Measurements from ENCODE around the gene TAC4. TPM values are rescaled to one million over a fixed set of nuclear protein-coding genes. Genes with fewer than 3 reads are reported as not detected.
A peak's percentile ranks its signal among the peaks of the same experiment; 100 is the strongest.

Gene TAC4
- total and polyA plus RNA-seq, 2 experiments from 2014 or later: not detected

DNA sequence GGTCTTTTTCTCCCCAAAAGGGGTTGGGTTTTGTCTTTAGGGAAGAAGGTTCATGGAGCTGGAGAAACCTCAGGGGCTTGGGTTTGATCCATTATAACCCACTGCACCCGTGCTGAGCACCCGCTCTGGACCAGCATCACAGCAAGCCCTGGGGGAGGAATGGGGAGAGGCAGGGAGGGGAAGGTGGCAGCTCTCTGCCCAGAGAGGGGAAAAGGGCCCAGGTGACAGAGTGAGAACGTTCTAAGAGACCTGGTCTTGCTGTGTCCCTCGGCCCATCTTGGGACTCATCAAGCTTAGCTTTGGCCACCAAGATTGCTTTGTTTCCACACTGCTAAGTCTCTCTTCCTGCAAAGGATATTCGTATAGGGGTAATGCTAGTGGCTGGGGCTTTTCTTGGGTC is 38.2 kb upstream of the TAC4 start:
- H3K27me3 ChIP-seq: peaks cover 11% of the 10 kb centered on the region
- TF ChIP-seq EZH2 (IDR thresholded peaks at IDR 0.05; ENCODE audit: borderline replicate concordance): no peak
- no peak for TF ChIP-seq EZH2phosphoT487 (IDR thresholded peaks at IDR 0.05; ENCODE audit: low read depth, severe bottlenecking, unreplicated experiment)
- TF ChIP-seq, protein P1, sequence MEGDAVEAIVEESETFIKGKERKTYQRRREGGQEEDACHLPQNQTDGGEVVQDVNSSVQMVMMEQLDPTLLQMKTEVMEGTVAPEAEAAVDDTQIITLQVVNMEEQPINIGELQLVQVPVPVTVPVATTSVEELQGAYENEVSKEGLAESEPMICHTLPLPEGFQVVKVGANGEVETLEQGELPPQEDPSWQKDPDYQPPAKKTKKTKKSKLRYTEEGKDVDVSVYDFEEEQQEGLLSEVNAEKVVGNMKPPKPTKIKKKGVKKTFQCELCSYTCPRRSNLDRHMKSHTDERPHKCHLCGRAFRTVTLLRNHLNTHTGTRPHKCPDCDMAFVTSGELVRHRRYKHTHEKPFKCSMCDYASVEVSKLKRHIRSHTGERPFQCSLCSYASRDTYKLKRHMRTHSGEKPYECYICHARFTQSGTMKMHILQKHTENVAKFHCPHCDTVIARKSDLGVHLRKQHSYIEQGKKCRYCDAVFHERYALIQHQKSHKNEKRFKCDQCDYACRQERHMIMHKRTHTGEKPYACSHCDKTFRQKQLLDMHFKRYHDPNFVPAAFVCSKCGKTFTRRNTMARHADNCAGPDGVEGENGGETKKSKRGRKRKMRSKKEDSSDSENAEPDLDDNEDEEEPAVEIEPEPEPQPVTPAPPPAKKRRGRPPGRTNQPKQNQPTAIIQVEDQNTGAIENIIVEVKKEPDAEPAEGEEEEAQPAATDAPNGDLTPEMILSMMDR (IDR thresholded peaks at IDR 0.05; ENCODE audit: poor library complexity): no peak
- WGBS (ENCODE audit: low lambda C conversion rate, missing lambda C conversion rate): 72% methylated on average over 5 of the region's 5 CpGs

DNA sequence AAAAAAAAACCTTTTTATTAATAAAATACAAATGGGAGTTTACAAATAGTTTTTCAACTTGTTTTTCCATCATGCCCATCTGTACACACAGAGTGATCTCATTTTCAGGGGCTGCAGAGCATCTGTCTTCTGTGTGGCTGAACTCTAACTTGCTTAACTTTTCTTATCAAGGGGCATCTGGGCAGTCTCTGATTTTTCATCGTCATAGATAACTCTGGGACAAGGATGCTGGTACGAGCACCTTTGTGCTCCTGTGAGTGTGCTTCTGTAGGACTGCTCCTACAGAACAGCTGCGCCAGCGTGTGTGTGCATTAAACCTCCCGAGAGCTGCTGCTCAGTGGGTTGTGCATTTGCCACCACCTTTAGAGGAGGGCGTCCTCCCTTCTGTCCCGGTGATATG is 34.6 kb upstream of the TAC4 start:
- H3K4me2 ChIP-seq: no peak overlapping the region
- no peaks in the 10 kb centered on the region for H3K9me3 ChIP-seq (ENCODE audit: low read depth)
- H4K20me1 ChIP-seq (ENCODE audit: insufficient read depth, poor library complexity, severe bottlenecking): no peaks in the 10 kb centered on the region
- H3K79me2 ChIP-seq: no peaks in the 10 kb centered on the region
- H3K9me2 ChIP-seq (replicated peaks; ENCODE audit: insufficient read depth): no peaks in the 10 kb centered on the region
- peaks cover 29% of the 10 kb centered on the region for H3K27me3 ChIP-seq
- DNase-seq (ENCODE audit: low spot score): no peak
- H3K4me1 ChIP-seq (ENCODE audit: insufficient read depth): peaks cover 25% of the 10 kb centered on the region
- no peak overlapping the region for H3K27ac ChIP-seq
- H3K36me3 ChIP-seq (replicated peaks; ENCODE audit: insufficient read depth, low read depth): no peaks in the 10 kb centered on the region
- TF ChIP-seq EZH2phosphoT487 (IDR thresholded peaks at IDR 0.05; ENCODE audit: low read depth, severe bottlenecking, unreplicated experiment) (no peak), EZH2 (IDR thresholded peaks at IDR 0.05; ENCODE audit: borderline replicate concordance) (no peak)
- TF ChIP-seq, protein P1 (IDR thresholded peaks at IDR 0.05; ENCODE audit: poor library complexity): no peak
- H3K4me3 ChIP-seq: no peak overlapping the region
- WGBS (ENCODE audit: low lambda C conversion rate, missing lambda C conversion rate): 65% methylated on average over 7 of the region's 7 CpGs
- no peak overlapping the region for H2AFZ ChIP-seq

More for the DNA sequence above, 38.2 kb upstream of the TAC4 start:
- H3K27ac ChIP-seq: peak overlapping the region; percentile 63
- no peaks in the 10 kb centered on the region for H3K9me3 ChIP-seq (ENCODE audit: low read depth)
- no peak overlapping the region for H3K4me2 ChIP-seq
- no peaks in the 10 kb centered on the region for H4K20me1 ChIP-seq (ENCODE audit: insufficient read depth, poor library complexity, severe bottlenecking)
- no peaks in the 10 kb centered on the region for H3K79me2 ChIP-seq
- H3K36me3 ChIP-seq (replicated peaks; ENCODE audit: insufficient read depth, low read depth): no peaks in the 10 kb centered on the region
- peaks cover 29% of the 10 kb centered on the region for H3K4me1 ChIP-seq (ENCODE audit: insufficient read depth)
- H3K4me3 ChIP-seq: no peak overlapping the region
- no peak for DNase-seq (ENCODE audit: low spot score)
- H2AFZ ChIP-seq: no peak overlapping the region
- no peaks in the 10 kb centered on the region for H3K9me2 ChIP-seq (replicated peaks; ENCODE audit: insufficient read depth)

DNA sequence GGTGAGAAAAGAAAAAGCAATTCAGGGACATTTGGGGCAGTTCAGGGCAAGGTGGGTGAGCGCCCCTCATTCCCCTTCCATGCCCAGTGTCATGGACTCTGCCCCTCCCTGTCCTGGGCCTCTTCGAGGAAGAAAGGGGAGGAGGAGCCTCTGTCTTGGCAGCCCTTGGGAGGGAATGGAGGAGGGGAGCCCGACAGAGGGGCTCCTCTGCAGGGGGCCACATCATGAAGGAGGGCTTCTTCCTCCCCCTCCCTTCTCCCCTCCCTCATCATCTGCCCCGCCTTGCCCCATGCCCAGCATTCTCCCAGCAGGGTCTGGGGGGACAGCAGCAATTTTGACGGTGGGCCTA is 33.2 kb upstream of the TAC4 start:
- no peaks in the 10 kb centered on the region for H3K79me2 ChIP-seq
- no peak overlapping the region for H2AFZ ChIP-seq
- no peaks in the 10 kb centered on the region for H3K9me2 ChIP-seq (replicated peaks; ENCODE audit: insufficient read depth)
- 28% methylated on average over 4 of the region's 5 CpGs for WGBS (ENCODE audit: low lambda C conversion rate, missing lambda C conversion rate)
- no peak overlapping the region for H3K4me3 ChIP-seq
- DNase-seq (ENCODE audit: low spot score): no peak
- H4K20me1 ChIP-seq (ENCODE audit: insufficient read depth, poor library complexity, severe bottlenecking): no peaks in the 10 kb centered on the region
- H3K27me3 ChIP-seq: peaks cover 29% of the 10 kb centered on the region
- no peaks in the 10 kb centered on the region for H3K36me3 ChIP-seq (replicated peaks; ENCODE audit: insufficient read depth, low read depth)
- H3K27ac ChIP-seq: no peak overlapping the region
- no peaks in the 10 kb centered on the region for H3K9me3 ChIP-seq (ENCODE audit: low read depth)
- peaks cover 12% of the 10 kb centered on the region for H3K4me1 ChIP-seq (ENCODE audit: insufficient read depth)
- peak overlapping the region; percentile 82 for H3K4me2 ChIP-seq
- TF ChIP-seq EZH2phosphoT487 (IDR thresholded peaks at IDR 0.05; ENCODE audit: low read depth, severe bottlenecking, unreplicated experiment) (no peak), EZH2 (IDR thresholded peaks at IDR 0.05; ENCODE audit: borderline replicate concordance) (no peak)
- TF ChIP-seq, protein P1 (IDR thresholded peaks at IDR 0.05; ENCODE audit: poor library complexity): no peak

Data from hepatocyte (in vitro differentiated cells).